Mesenchymal stem cell (in vitro differentiated cells and primary cell): ENCODE data around the gene DDT. TPM values are rescaled to one million over a fixed set of nuclear protein-coding genes. Genes with fewer than 3 reads are reported as not detected.
"Not testable (repeated sequence)": the region's sequence is repeated elsewhere in the genome, so short reads cannot be mapped to it uniquely, and the experiment has no call there.

Experiments
- DNase-seq: peaks from one replicate; pipeline ENCODE4 v3.0.0-alpha.2; 2013
- H2AFZ ChIP-seq: one replicate; pipeline ENCODE4 v1.6.1; 2013; ENCODE audit warnings: low read depth, mild to moderate bottlenecking, control low read depth, inconsistent platforms, low read length, moderate library complexity
- H2AK5ac ChIP-seq: 2 replicates; pipeline ENCODE4 v1.6.1; 2013; ENCODE audit warnings: low read length, moderate library complexity, mild to moderate bottlenecking, inconsistent platforms; ENCODE audit not compliant: severe bottlenecking
- H2BK120ac ChIP-seq: one replicate; pipeline ENCODE4 v1.6.1; 2013; ENCODE audit warnings: low read depth, mild to moderate bottlenecking, inconsistent platforms, low read length, moderate library complexity
- H2BK12ac ChIP-seq, 2 experiments: one replicate each; pipeline ENCODE4 v1.6.1; 2013; ENCODE audit warnings: inconsistent platforms in 2 of 2, low read length in 2 of 2, mild to moderate bottlenecking in 2 of 2, moderate library complexity in 2 of 2, control low read depth in 1 of 2
- H2BK15ac ChIP-seq: one replicate; pipeline ENCODE4 v1.6.1; 2013; ENCODE audit warnings: mild to moderate bottlenecking, low read depth, inconsistent platforms; ENCODE audit not compliant: poor library complexity, severe bottlenecking
- H2BK5ac ChIP-seq: 2 replicates; pipeline ENCODE4 v1.6.1; 2013; ENCODE audit warnings: low read depth, mild to moderate bottlenecking, low read length, control low read depth, inconsistent platforms; ENCODE audit not compliant: poor library complexity, severe bottlenecking
- H3K14ac ChIP-seq, 2 experiments: one replicate each; pipeline ENCODE4 v1.6.1; 2013; ENCODE audit warnings: inconsistent platforms in 2 of 2, low read length in 2 of 2, control low read depth in 1 of 2, mild to moderate bottlenecking in 1 of 2, moderate library complexity in 1 of 2
- H3K18ac ChIP-seq, 2 experiments: one replicate each; pipeline ENCODE4 v1.6.1; 2013; ENCODE audit warnings: inconsistent platforms in 2 of 2, low read length in 2 of 2, control low read depth in 1 of 2, low read depth in 1 of 2, mild to moderate bottlenecking in 1 of 2
- H3K23ac ChIP-seq, 2 experiments: one replicate each; pipeline ENCODE4 v1.6.1; 2013; ENCODE audit warnings: inconsistent platforms in 2 of 2, low read length in 2 of 2, mild to moderate bottlenecking in 2 of 2, moderate library complexity in 2 of 2, control low read depth in 1 of 2
- H3K27ac ChIP-seq: 2 replicates; pipeline ENCODE4 v1.5.1; 2013; ENCODE audit warnings: mild to moderate bottlenecking, moderate library complexity, low read length, control low read depth, inconsistent platforms; ENCODE audit not compliant: poor library complexity, severe bottlenecking
- H3K27me3 ChIP-seq, 2 experiments: 2 replicates each; pipeline versions ENCODE4 v1.6.1 to v1.7.0; 2013; ENCODE audit warnings: low read length in 2 of 2, mild to moderate bottlenecking in 2 of 2, moderate library complexity in 2 of 2, control low read depth in 1 of 2, inconsistent platforms in 1 of 2; ENCODE audit not compliant: control insufficient read depth in 1 of 2, insufficient read depth in 1 of 2
- H3K36me3 ChIP-seq, 2 experiments: 2 replicates each; pipeline versions ENCODE4 v1.6.1 to v1.7.0; 2013; ENCODE audit warnings: low read length in 2 of 2, control low read depth in 1 of 2, inconsistent platforms in 1 of 2, low read depth in 1 of 2, mild to moderate bottlenecking in 1 of 2; ENCODE audit not compliant: insufficient read depth in 2 of 2, control insufficient read depth in 1 of 2
- H3K4ac ChIP-seq, 2 experiments: one replicate each; pipeline ENCODE4 v1.6.1; 2013; ENCODE audit warnings: inconsistent platforms in 2 of 2, low read length in 2 of 2, mild to moderate bottlenecking in 2 of 2, moderate library complexity in 2 of 2, control low read depth in 1 of 2, low read depth in 1 of 2
- H3K4me1 ChIP-seq: 2 replicates; pipeline ENCODE4 v1.6.1; 2013; ENCODE audit warnings: low read depth, low read length, control low read depth; ENCODE audit not compliant: control insufficient read depth, insufficient read depth
- H3K4me2 ChIP-seq: 2 replicates; pipeline ENCODE4 v1.6.1; 2013; ENCODE audit warnings: low read length, mild to moderate bottlenecking, inconsistent platforms; ENCODE audit not compliant: poor library complexity, severe bottlenecking
- H3K4me3 ChIP-seq, 2 experiments: 2 replicates each; pipeline versions ENCODE4 v1.5.1 to v1.7.0; 2013; ENCODE audit warnings: low read length in 2 of 2, mild to moderate bottlenecking in 2 of 2, control low read depth in 1 of 2, low read depth in 1 of 2; ENCODE audit not compliant: insufficient read depth in 1 of 2
- H3K79me1 ChIP-seq: replicated peaks from 2 replicates; pipeline ENCODE4 v1.6.1; 2013; ENCODE audit warnings: mild to moderate bottlenecking, control low read depth, low read length, inconsistent platforms; ENCODE audit not compliant: poor library complexity, severe bottlenecking
- H3K9ac ChIP-seq: 2 replicates; pipeline ENCODE4 v1.7.0; 2013; ENCODE audit warnings: mild to moderate bottlenecking, low read length, moderate library complexity
- H3K9me3 ChIP-seq: 2 replicates; pipeline ENCODE4 v1.7.0; 2013; ENCODE audit warnings: mild to moderate bottlenecking, low read length; ENCODE audit not compliant: control insufficient read depth
- H4K8ac ChIP-seq: one replicate; pipeline ENCODE4 v1.6.1; 2013; ENCODE audit warnings: inconsistent platforms, mild to moderate bottlenecking, low read length, moderate library complexity
- H4K91ac ChIP-seq: one replicate; pipeline ENCODE4 v1.6.1; 2013; ENCODE audit warnings: mild to moderate bottlenecking, low read length, inconsistent platforms
- WGBS: methylation state at CpG from one replicate; pipeline ENCODE4 v1.1.7; 2013; ENCODE audit warnings: mixed read lengths; 5-methylcytosine and 5-hydroxymethylcytosine counted together
- polyA plus RNA-seq, 2 experiments: library from polyadenylated mRNA; stranded (reverse); fragments of 200-250 nt; gene quantifications; one replicate each; pipeline ENCODE4 v1.2.3, GENCODE V29; 2013

Gene DDT
- polyA plus RNA-seq (2013, experiment 1 of 2), result 185 TPM
- polyA plus RNA-seq (2013, experiment 2 of 2), result 184 TPM

DNA sequence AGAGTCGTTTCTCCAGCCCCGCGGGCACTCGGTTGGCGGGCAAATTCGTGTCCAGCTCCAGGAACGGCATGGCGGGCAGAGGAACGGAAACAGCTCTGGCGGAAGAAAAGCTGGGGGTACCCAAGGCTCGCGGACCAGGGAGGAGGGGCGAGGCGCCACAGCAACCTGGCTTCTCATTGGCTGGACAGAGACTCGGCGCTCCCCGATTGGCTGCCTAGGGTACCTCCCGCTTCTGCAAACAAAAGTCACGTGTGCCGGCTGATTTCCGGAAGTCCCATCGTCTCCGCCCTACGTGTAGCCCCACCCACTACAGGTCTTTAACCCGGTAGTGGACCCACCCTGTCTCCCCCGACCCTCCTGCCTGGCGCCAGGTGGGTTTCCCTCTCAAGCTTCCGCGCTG is at the start of gene DDT:
Gene DDT (minus strand): TSS at position 97 of the 400 bp plus-strand sequence. CDS start 27 bp downstream, at position 70.
- H2BK15ac ChIP-seq, H3K4ac ChIP-seq, H3K9ac ChIP-seq, H3K4me2 ChIP-seq, H2BK120ac ChIP-seq, H4K91ac ChIP-seq, H2AK5ac ChIP-seq, H3K79me1 ChIP-seq, H2BK5ac ChIP-seq, H3K14ac ChIP-seq, H3K4me1 ChIP-seq, H3K23ac ChIP-seq, DNase-seq, H2AFZ ChIP-seq, H4K8ac ChIP-seq, H3K18ac ChIP-seq, H3K27me3 ChIP-seq, H3K9me3 ChIP-seq, H2BK12ac ChIP-seq, H3K27ac ChIP-seq, H3K4me3 ChIP-seq: not testable (repeated sequence)
- H3K36me3 ChIP-seq, result peaks cover 25 to 27% of the 10 kb centered on the region in 2 experiments
- WGBS, result no CpG with 5 or more reads among the region's 29 CpGs

DNA sequence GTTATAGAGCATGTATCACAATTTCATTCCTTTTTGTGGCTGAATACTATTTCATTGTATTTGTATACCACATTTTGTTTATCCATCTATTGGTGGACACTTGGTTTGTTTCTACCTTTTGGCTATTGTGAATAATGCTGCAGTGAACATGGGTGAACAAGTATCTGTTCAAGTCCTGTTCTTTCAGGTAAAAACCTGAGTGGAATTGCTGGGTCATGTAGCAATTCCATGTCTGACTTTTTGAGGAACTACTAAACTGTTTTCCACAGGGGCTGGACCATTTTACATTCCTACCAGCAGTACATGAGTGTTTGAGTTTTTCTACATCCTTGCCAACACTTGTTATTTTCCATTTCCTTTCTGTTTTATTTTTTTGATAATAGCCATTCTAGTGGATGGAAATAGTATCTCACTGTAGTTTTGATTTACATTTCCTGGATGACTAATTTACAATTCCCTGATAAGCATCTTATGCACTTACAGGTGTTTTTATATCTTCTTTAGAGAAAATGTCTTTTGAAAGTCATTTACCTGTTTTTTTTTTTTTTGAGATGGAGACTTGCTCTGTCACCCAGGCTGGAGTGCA is 49.1 kb upstream of the DDT start:
- DNase-seq, result no peak
- Histone ChIP-seq H3K27me3 (no peaks in the 10 kb centered on the region), H2BK5ac (no peak overlapping the region), H3K18ac (no peak overlapping the region), H3K9me3 (peaks cover 12% of the 10 kb centered on the region), H3K36me3 (peaks cover 3 to 11% of the 10 kb centered on the region in 2 experiments), H2BK12ac (no peak overlapping the region), H2AK5ac (no peak overlapping the region), H2BK15ac (no peak overlapping the region), H3K4ac (no peak overlapping the region), H4K91ac (no peak overlapping the region), H2AFZ (no peak overlapping the region), H3K4me3 (no peak overlapping the region), H3K4me2 (no peak overlapping the region), H3K27ac (no peak overlapping the region), H2BK120ac (no peak overlapping the region), H4K8ac (no peak overlapping the region), H3K14ac (no peak overlapping the region), H3K9ac (no peak overlapping the region), H3K23ac (no peak overlapping the region), H3K79me1 (peaks cover 18% of the 10 kb centered on the region), H3K4me1 (peaks cover 8% of the 10 kb centered on the region)

DNA sequence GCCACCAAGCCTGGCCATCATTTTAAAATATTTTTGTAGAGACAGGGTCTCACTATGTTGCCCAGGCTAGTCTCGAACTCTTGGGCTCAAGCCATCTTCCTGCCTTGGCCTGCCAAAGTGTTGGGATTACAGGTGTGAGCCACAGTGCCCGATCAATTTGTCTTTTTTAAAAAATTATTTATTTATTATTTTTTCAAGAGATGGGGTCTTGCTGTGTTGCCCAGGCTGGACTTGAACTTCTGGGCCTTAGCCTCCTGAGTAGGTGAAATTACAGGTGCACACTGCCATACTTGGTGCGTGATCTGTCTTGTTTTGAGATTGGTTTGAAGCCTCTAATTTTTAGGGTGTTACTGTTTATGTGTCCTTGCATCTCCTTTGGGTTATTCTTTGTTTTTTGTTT is 47.1 kb upstream of the DDT start:
- DNase-seq, result no peak
- Histone ChIP-seq H3K27ac (no peak overlapping the region), H2BK120ac (no peak overlapping the region), H3K27me3 (no peaks in the 10 kb centered on the region), H3K36me3 (peaks cover 3 to 20% of the 10 kb centered on the region in 2 experiments), H3K23ac (no peak overlapping the region), H3K14ac (no peak overlapping the region), H2AFZ (no peak overlapping the region), H2BK12ac (no peak overlapping the region), H4K91ac (no peak overlapping the region), H3K4me1 (peaks cover 5% of the 10 kb centered on the region), H3K9me3 (peaks cover 12% of the 10 kb centered on the region), H2BK15ac (no peak overlapping the region), H2BK5ac (no peak overlapping the region), H3K4me3 (no peak overlapping the region), H2AK5ac (no peak overlapping the region), H3K4me2 (no peak overlapping the region), H3K4ac (no peak overlapping the region), H4K8ac (no peak overlapping the region), H3K9ac (no peak overlapping the region), H3K79me1 (peaks cover 21% of the 10 kb centered on the region), H3K18ac (no peak overlapping the region)
- 100% methylated on average over 2 of the region's 3 CpGs for WGBS

DNA sequence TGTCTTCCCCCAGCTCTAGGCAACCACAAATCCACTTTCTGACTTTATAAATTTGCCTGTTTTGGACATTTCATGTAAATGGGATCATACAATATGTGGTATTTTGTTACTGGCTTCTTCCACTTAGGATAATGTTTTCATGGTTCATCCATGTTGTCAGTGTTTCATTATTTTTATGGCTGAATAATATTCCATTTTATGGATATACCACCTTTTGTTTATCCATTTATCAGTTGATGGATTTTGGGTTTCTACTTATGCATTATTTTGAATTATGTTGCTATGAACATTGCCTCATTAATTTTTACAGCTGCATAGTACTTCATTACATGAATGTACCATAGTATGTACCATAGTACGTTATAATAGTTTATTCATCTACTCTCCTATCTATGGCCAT is 41.9 kb upstream of the DDT start:
- Histone ChIP-seq H3K23ac (no peak overlapping the region), H2BK120ac (no peak overlapping the region), H3K79me1 (peaks cover 19% of the 10 kb centered on the region), H3K27me3 (no peaks in the 10 kb centered on the region), H2BK12ac (no peak overlapping the region), H2AFZ (no peak overlapping the region), H3K27ac (no peak overlapping the region), H3K36me3 (peaks cover 0 to 12% of the 10 kb centered on the region in 2 experiments), H3K9ac (no peak overlapping the region), H3K4me2 (no peak overlapping the region), H3K18ac (no peak overlapping the region), H4K8ac (no peak overlapping the region), H2AK5ac (no peak overlapping the region), H2BK5ac (no peak overlapping the region), H2BK15ac (no peak overlapping the region), H3K4me3 (no peak overlapping the region), H3K9me3 (no peaks in the 10 kb centered on the region), H3K4ac (no peak overlapping the region), H3K4me1 (peaks cover 2% of the 10 kb centered on the region), H3K14ac (no peak overlapping the region), H4K91ac (no peak overlapping the region)
- no peak for DNase-seq
- WGBS, result no CpG with 5 or more reads among the region's 1 CpG
